Medulla oblongata (tissue), 1 donor: ENCODE measurements around the gene TOX2.

Source experiments
- DNase-seq: peaks from one replicate; pipeline ENCODE4 v3.0.0-alpha.2; 2015; ENCODE audit errors: extremely low spot score

Gene TOX2

DNA sequence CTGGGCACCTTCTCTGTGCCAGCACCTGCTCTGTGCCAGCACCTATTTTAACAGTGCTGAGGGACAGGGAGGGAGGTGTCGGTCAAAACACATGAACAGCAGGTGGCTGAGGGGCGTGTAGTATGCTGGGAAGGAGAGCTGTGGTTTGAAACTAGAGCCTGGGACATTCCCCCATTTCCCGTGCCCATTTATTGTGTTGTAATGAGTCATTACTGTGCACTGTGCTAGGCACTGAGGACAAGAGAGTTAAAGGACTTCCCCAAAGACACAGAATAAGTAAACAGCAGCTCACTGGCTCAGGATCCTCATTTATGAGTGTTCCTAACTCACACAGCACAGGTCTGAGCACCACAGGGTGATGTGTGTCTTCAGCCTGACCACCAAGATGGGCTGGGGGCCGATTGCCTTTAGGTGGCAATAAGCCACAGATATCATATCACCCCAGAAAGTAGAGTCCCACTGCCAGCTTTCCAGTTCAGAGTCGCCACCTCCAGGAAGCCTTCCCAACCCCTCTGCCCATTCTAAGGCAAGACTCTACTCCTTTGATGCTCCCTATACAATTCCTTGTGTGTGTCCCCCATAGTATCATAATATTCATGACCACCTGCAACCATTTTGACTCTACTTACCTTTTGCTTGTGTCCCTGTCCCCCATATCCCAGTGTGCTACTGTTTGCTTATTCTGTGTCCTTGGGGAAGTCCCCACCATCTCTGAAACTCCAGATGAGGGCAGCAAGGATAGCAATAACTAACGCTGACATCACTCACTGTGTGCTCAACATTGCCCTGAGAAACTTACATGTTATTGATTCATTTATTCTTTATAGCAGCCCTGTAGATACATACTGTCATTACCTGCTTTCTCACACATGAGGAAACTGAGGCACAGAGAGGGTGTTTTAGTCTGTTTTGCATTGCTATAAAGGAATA, 87.3 kb downstream of the TOX2 start:
- no peak for DNase-seq

DNA sequence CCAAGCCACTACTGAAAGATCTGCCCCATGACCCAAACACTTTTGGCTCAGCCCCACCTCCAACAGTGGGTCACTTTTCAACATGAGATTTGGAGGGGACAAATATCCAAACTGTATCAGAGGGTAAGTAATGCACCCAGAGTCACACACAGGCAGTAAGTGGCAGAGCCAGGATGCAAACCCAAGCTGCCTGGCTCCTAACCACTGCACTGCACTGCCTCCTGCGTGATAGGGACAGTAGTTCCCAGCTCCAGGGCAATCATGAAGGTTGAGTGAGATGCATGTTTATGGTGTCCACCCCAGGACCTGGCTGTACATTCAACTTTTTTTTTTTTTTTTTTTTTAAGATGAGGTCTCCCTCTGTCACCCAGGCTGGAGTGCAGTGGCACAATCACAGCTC, 88.2 kb downstream of the TOX2 start:
- no peak for DNase-seq

DNA sequence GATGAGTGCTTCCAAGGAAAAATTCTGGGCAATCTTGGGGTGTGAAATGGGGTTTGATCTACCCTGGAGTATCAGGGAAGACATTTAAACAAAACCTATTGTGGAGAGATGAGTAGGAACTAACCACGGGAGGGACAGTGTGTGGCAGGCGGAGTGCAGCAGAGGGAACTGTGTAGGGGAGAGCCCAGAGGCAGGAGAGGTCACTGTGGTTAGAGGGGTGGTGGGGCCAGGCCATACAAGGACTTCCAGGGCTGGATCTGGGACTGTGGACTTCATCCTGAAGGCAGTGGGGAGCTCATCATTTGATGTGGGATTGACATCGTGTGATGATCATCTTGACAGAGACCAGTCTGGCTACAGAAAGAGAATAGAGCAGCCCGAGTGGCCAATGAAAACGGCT, 89.0 kb downstream of the TOX2 start:
- no peak for DNase-seq

DNA sequence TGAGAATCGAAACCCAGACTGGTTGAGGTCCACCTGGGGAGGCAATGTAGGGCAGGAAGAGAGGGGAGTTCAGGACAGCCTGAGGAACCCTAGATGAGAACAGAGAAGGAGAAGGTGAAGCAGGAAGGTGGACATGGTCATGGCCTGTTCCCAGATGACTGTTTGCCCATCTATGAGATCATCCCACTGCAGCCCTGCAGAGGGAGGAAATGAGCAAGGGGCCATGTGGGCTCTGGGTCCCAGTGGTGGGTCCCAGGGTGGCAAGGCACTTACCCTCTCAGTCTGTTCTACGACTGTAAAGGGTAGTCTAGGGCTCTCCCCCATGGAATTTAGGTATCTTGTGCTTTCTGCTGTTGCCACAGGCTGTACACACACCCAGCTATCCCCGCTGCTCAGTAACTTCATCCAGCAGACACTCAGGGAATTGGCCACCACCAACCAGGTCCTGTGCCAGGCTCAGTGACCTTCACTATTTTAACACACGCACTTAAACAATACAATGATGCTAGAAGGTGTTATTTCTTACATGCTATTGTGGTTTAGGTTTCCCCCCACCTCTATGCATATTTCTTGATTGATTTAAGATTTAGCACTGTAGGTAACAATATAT, 89.8 kb downstream of the TOX2 start:
- DNase-seq = no peak

DNA sequence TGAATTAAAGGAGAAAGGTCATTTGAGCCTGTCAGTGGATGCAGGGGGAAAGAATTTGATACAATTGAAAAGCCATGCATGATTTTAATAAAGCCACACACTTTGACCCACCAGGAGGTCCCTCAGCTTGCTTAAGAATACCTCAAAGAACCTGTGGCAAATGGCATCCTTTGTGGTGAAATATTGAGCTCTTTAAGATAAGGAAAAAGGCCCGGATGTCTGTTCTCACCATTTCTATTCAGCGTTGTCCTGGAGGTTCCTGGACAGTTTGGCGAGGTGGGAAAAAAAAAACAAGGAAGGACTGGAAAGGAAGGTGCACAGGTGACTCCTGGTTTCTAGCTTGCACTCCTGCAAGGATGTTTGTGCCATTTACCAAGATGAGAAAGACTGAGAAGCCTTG, 91.0 kb downstream of the TOX2 start:
- no peak for DNase-seq

DNA sequence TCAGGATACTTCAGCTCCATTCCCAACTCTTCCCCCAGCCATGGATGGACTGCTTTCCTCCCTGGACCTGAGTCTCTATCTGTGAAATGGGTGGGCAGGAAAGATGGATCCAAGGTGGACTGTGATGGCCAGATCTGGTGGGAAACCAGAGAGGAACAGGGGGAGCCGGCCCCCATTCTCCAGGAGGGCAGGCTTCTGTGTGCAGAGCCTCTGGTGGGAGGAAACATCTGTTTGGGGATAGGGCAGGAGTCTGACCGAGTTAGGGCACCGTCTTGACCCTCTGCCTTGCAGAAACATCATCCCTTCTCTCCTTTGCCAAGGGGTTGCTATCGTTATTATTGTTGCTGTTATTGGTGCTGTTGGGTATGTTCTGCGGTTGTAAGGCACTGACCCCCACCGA, 91.5 kb downstream of the TOX2 start:
- DNase-seq = no peak

DNA sequence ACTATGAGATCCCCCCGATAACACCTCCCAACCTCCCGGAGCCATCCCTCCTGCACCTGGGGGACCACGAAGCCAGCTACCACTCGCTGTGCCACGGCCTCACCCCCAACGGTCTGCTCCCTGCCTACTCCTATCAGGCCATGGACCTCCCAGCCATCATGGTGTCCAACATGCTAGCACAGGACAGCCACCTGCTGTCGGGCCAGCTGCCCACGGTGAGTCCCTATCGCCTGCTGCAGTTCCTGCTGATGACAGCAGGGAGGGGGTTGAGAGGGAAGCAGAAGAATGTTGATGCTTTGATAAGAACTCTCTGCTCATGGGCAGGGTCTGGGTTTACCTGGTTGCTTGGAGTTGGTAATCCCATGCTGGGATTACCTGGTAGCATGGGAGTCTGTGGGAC, 91.9 kb downstream of the TOX2 start:
- DNase-seq = no peak

DNA sequence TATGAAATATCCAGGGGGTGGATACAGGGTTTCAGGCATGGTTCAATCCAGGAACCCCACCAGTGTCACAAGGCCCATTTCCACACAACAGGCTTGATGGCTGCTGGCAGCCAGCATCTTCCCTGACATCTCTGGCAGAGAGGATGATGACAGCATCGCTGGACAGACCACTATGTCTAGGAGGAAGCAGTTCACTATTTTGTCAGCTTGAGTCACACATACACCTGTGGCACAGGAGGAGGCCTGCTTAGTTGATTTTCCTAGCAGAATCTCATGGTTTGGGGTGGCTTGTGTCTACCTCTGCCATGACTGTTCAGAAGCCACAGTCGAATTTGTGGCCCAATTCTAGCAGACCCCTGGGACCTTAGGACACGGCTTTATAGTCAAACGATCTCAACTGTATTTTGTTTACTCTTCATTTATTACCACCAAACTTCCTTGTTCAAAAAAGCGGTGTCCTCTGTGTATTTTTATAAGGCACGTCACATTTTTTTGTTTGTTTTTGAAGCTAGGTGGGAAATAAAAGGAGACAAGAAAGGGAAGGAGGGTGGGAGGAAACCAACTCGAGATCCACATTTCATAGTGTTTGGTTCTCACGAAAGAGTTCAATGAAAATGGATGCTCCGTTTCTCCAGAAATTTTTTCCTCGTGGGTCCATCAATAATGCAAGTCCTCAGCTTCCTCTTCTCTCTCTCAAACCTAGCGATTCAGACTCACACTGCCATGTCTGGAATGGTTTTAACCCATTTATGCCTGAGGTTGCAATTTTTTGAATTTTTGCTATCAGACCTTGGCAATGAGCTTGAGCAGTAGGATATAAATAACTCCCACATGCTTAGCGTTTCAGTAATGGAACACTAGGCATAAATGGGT, 94.4 kb downstream of the TOX2 start:
- DNase-seq = no peak

DNA sequence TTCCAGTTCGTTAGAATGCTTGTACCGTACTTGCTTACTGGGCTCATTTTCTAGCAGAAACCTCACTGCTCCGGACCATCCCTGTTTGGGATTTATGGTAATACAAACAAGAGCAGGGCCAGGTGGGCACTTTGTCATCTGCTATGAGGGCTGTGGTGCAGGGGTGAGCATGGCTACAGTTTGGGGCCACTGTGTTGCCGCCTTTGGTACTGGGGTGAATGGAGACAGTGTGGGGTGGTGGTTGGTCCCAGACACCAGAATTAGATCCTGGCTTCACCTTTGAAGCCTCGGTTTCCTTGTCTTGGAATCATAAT, 95.0 kb downstream of the TOX2 start:
- DNase-seq = no peak

DNA sequence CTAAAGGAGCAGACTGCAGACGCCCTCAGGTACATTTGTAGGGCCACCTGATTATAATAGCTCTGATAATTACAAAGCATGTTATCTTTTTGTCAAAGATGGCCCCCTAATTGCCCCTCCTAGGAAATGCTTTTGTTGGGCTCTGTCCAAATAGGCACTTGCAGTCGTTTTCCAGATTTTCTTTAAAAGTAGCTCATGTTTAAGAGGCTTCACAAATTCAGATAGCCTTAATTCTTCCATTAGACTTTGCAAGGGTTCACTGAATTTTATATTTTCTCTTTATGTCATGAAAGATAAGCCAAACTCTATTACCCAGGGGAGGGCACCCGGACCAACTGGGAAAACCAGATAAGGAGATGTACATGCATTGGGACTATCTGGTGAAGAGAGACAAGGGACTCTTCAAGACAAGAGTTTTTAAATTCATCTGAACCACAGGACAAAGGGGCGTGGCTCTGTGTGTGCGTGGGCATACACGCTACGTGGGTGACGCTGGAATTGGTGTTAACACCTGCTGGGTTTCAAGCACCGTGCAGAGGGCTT, 95.6 kb downstream of the TOX2 start:
- no peak for DNase-seq

DNA sequence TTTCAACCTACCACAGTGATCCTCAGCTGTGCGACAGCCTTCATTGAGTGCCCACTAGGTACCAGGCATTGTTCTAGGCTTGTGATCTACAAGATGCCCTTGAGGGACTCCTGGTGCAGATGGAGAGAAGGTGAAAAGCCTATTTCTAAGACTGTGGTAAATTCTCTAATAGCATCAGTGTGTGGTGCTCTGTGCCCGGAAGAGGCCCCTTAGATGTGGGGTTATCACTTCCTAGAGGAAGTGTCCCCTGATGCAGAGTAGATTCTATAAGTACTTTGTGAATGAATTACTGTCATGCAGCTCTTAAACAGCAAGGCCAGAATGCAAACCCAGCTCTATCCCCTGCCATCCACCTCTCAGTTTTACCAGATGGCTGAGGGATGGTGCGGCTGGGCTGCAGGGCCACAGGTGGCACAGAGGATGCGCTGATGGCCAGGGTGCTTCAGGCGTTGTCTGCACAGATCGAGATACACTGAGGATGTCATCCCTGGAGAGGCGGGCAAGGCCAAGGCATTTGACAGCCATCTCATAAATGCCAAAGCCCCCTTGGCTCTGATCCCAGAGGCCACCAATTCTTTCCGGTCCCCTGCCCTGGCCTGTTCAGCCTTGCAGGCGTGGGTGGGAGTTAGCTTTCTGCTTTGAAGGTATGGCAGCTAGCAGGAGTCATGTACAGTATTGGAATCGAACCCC, 96.7 kb downstream of the TOX2 start:
- no peak for DNase-seq

DNA sequence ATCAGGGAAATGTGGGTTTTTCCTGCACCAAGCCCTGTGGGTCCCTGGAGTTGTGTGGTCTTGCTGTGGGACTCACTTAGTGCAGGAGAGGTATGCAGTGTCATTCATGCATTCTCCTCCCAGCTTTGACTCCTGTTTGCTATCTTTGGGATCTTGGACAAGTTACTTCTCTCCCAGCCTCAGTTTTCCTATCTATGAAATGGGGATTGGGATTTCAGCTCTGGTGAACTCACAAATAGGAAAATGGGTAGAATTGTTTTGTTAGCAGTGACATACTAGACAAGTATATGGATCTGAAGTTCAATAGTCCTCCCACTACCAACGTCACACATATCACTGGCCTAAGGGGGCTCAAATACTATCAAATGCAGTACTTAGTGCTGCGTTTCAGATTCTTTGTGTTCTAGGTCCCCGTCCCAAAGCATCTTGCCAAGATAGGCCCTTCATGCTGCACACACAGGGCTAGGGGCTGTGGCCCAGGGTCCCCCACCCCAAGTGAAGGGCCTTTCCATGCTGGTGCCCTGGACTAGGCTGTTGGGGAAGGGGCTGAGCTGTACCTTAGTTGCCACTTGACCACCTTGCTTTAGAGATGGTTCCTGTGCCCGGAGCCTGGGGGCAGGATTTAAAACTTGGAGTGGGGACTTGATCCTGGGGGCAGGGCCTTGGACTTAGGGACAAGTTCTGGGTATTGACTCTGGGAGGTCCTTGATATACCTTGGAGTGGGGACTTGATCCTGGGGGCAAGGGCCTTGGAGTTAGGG, 98.0 kb downstream of the TOX2 start:
- DNase-seq = no peak

DNA sequence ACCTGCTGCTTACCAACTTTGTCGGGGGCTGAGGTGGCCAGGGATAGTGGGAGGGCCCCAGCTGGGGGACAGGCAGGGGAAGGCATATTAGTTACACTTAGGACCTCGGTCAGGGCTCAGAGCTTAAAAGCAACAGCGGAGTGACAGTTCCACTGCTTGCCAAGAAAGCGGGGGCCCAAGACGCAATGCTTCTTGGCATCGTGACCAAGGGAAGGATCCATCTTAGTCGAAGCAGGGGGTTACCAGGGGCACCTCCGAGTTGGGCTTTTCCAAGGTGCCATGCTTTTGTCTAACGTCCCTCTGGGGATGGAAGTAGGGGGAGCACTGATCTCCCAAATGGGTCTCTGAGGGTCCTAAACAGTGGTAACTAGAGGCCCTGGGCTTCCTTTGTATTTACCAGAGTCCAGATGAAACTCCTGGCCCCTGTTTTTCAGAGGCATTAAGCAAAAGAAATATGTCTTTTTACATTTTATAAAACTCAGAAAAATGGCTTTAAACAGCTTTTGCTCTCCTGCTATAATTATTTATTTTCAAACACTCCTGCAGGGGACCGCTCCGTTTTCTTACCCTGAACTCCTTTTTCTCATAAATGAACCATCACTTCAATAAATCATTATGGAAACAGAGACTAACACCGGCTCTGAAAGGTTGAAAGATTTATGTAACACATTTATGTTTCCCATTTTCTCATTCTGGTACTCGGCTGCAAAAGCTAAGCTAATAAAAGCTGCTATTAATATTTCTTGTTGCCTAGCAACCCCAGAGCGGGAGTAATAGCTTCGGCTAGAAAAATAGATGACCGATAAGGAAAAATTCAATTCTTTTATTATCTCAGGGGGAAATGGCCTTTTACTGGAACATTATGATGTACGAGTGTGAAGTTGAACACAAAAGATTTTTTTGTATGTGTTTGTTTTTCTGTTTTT, 100.4 kb downstream of the TOX2 start:
- DNase-seq = no peak

DNA sequence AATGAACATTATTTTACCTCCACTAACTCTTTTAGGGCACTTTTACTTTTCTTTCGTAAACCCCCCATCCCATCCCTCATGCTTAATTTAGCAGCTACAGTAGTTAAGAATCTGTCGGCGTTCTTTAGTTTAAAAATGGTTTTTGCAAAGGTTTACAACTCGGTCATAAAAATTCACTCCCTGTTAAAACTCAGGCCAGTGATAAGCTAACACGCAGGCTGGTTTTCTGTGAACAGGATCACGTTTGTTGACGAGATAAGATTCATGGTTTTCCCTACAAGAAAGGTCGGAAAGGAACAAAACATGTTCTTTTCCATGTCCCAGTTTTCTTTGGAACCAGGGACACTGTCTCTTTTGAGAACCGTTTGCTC, 101.1 kb downstream of the TOX2 start:
- no peak for DNase-seq

DNA sequence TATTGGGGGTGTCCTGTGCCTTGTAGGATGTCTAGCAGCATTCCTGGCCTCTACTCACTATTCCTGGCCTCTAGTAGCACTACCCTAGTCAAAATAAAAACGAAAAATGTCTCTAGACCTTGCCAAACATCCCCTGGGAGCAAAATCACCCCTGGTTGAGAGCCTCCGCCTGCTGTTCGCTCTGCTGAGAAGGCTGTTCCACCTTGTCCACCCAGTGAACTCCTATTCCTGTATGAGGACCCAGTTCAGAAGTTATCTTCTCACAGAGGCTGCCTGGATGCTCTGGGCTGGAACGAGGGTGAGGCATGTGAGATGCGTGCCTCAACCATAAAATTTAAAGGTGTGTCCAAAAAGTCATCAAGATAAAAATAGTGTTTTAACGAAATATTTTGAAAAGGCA, 101.9 kb downstream of the TOX2 start:
- DNase-seq = no peak

DNA sequence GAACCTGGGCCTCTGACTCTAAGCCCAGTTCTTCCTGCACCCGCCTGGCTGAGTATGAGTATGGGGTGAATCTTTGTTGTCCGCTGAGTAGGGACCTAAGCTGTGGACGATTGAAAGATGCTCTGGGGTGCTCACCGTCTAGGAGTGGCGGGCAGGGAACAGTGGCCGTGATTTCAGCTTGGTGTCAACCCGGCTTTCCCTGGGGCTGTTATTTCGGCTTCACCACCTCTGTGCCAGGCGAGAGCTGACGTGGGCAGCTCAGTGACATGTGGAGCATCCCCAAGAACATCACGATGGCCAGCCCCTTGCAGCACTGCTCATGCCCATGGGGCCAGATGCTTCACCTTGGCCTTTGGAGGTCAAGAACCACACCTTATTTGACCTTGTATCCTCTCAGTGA, 102.6 kb downstream of the TOX2 start:
- DNase-seq = no peak

DNA sequence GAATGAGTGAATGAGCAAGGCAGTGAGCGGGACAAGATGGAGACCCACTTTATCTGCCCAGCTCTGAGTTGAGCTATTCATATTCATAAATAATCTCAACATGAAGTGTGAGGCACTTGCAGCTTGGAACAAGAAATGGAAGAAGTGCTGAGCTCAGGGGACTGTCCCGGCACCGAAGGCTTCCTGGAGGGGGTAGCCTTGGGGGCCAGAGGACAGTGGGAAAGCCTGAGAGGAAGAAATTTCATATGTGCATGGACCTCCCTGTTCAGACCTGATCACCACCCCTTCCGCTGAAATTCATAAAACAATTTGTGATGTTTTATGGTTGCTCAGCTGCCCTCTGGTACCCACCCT, 103.2 kb downstream of the TOX2 start:
- no peak for DNase-seq

DNA sequence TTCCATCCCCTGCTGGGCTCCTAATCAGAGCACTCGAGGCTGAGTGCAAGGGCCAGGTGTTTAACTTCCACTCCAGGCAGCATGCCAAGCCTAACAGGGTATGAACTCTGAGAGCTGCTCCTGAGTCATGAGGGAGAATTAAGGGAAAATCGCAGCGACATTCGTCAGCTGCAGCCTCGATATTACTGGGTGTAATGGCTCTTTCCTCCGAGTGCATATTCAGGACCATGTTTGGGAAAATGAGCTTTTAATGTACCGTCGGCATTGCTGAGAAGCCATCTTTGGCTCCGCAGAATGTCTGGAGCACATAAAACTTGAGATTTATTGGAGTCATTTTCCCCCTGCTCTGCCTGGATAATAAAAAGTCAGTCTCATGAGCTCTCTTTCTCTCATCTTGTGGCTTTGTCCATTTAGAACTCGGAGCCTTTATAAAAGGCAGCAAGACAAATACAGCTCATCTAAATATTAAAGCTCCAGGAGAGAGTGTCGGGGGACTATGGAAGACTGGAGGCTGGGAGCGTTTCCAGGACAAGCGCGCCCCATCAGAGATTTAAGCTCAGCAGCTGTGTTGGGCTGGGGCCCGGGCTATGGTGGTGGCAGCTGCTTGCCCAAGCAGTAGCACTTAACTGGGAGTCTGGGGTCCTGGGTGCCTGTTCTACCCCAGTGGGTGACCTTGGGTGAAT, 103.7 kb downstream of the TOX2 start:
- peak; percentile 23 for DNase-seq

DNA sequence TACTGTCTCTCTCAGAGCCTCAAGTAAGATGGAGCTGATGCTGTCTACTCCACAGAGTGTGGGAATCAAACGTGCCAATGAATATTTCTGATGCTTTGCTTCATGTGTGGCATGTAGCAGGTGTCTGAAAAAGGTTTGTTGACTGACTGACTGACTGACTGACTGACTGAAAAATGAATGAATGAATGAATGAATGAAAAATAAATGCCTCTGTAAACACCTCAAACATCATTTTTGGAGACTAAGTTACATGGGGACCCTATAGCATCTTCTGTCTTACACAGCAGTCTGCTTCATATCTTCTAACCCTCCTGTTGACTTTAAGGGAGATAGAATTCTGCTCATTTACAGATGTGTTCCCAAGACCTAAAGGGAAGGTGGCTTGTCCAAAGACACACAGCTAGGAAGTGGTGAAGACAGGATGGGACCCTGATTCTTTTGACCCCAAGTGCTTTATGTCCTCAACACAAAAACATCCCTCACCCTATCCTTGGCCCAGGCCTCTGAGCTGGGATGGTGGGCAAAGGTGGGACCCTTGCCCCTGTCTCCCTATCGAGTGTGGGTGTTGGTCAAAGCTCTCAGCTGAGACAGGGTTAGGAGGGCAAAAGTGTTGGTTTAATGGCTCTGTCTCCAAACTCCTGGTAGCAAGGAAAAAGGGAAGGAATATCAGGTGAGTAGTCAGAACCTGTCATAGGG, 104.4 kb downstream of the TOX2 start:
- DNase-seq = no peak
